UCSD-AML1 (cell line): ENCODE data around the gene KCNMA1.
"Not testable (repeated sequence)": the region's sequence is repeated elsewhere in the genome, so short reads cannot be mapped to it uniquely, and the experiment has no call there.

ENCODE experiments used
- DNase-seq: peaks from one replicate; lab custom pipeline; 2025; ENCODE audit not compliant: unreplicated experiment; lab: John Stamatoyannopoulos, UW

Gene KCNMA1

DNA sequence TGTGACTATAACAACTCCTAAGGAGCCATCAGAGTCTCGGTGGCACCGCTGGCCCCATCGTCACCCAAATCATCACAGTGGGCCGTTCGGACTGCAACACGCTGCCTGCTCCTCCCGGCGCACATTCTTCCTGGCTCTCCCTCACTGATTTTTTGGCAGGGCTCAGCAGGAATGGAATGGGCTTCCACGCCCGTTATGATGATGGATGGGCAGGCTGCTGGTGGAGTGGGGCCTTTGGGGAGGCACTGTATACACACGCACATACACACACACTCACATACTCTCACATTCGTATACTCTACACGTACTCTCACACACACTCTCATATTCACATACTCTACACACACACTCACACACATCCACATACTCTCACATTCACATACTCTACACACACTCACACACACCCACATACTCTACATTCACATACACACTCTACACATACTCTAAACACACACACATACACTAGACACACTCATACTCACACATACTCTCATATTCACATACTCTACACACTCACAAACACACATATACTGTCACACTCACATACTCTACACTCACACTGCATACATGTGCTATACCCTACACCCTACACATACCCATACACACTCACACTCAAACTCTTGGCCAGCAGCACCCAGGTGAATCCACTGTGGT lies 99.8 kb downstream of the KCNMA1 start:
- no peak for DNase-seq

DNA sequence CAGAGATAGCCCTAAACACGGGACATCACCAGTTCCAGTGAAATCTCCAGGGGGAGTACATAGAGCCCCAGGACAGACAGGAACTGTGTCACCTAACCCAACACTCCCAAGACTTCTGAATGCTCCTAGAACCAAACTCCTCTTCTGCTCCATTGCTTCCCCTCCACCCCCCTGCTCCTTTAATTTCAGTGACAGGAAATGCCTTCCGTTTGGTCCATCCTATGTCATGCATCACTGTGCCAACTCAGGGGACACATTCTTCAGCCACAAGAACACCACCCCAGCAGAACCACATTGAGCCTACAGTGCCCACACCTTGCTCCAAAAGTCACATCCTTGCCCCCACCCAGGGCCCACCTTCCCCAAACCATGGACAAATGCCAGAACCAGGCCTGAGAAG lies 100.5 kb downstream of the KCNMA1 start:
- DNase-seq = no peak

DNA sequence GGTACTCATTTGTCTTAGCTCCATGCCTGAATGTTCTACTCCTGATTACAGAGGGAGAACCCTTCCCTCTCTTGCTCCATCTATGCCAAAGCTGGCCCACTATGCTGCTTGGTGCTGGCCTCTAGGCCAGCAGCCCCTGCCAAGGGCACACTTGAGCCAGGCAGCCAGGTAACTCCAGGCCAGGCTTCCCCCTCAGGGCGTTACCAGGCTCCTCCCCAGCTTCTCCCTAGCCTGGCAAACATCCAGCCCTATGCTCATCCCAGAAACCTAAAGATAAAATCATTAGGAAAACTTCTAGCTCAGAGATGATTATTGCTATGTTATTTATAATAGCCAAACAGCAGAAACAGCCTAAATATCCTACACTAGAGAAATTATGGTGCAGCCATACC lies 103.7 kb downstream of the KCNMA1 start:
- DNase-seq = no peak

DNA sequence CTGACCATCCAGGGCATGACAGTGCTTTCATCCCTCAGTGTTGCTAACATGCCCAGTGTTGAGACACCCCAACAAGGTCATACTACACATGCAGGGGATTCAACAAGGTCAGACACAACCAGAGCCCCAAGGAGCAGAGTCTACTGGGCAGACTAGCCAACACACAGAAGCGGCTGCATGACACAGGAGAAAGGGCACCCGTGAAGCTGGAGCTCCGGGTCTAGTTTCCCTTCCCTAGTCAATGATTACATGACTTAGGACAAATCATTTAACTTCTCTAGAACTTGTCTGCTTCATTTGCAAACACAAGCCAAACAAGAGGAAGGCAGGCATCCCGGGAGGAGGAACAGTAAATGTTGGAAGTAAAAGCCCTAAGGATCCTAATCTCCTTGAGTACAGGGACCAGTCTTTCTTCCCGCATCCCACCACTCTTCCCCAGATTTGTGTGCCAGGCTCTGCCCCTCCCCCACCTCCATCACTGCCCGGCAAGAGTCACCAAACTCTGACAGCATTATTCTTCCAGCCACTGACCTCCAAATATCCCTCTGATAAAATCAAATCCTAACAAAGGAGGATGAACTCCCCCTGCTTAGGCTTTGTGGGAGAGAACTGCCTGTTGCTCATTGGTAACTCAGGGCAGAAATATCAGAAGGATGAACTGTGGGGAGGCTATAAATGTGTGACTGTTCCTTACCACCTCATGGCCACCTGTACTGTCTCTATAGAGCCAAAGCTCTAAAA lies 104.3 kb downstream of the KCNMA1 start:
- no peak for DNase-seq

DNA sequence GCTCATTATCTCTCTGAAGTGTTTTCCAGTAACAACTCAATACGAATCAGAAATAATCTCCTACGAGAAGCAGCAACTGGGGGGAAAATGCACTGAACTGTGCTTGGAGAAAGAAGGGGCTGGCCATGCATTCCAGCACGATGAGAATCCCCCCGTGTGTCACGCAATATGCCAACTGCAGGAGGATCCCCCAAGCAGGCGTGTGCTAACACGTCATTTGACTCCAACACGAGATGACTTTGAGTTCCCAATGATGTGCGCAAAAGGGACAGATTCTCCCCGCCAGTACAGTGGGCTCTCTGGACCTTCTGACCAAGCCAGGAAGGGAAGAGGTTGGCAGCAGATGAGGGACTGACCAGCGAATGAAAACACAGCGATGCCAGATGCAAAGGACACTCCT lies 105.5 kb downstream of the KCNMA1 start:
- no peak for DNase-seq

DNA sequence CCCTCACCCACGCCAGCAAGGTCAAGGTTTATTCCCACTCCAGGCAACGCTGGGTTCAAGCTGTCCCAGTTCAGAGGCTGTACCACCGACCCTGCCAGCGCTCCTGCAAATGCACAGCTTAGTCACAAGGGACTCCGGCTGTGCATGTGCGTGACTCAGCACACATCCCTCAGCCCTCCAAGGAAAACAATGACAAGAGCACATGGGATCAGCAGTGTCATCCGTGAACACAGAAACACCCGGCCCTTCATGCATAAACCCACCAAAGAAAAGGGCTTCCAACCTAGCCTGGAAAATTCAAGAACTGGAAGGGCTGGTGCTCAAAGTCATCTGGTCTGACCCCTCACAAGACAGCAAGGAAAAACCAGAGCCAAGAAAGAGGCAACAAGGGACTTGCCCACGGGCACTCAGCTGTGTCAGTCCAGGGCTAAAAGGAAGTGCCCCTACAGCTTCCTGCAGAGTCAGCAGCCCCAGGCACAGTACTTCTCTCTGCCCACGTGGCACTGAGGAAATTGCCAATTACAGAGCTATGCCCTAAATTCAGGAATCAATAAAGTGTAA lies 106.1 kb downstream of the KCNMA1 start:
- DNase-seq = no peak

DNA sequence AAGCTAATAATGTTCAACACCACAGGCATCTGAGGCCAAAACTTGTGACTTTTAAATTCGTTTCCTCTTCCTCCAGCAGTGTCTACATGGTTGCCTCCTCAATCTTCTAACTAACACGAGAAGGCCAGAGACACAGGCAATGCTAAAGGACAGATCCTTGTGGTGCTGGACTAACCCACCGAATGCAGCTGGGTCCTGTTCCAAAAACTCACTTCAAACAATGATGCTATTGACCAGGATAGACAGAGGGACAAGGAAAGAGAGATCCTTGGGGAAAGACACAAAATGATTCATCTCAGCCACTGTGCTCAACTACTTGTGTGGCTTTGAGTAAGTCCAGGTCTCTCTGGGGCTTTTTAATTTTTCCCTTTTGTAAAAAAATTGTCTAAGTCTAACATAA lies 107.6 kb downstream of the KCNMA1 start:
- no peak for DNase-seq

DNA sequence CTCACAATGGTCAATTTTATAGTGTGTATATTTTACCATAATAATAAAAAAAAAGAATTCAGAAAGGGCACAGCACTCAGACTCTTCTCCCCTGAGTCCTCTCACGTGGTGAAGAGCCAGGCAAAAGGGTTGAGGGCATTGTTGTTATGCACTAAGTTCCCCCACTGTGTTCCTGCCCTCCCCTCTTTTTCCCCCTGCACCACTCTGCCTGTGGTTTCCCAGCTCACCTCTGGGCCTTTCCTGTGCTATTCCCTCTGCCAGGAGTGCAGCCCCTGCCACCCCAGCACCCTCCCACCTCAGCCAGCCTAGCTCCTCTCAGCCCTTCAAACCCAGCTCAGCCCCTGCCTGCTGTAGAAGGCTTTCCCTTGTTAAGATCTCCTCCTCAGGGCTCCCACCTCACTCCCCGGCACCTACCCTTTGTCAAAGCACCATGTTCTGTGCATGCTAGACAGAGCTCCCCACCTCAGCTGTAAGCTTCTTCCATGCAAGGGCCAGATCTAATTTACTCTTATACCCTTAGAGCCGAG lies 108.5 kb downstream of the KCNMA1 start:
- DNase-seq = no peak

DNA sequence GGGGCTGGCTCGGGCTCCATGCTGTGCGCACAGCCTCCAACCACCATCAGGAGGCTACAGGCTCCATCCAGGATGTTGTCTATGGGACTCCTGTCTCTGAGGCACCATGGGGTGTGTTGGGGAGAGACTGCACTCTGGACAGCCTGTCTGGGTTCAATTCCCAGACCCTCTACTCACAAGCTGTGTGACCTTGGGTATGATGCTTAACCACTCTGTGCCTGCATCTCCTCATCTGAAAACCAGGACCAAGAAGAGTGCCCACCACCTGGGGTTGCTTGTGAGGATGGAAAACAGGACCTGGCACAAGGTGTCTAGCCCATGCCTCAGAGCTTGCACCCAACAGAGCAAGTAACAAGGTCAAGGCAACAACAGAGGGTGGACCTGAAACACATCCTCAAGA lies 109.8 kb downstream of the KCNMA1 start:
- no peak for DNase-seq

DNA sequence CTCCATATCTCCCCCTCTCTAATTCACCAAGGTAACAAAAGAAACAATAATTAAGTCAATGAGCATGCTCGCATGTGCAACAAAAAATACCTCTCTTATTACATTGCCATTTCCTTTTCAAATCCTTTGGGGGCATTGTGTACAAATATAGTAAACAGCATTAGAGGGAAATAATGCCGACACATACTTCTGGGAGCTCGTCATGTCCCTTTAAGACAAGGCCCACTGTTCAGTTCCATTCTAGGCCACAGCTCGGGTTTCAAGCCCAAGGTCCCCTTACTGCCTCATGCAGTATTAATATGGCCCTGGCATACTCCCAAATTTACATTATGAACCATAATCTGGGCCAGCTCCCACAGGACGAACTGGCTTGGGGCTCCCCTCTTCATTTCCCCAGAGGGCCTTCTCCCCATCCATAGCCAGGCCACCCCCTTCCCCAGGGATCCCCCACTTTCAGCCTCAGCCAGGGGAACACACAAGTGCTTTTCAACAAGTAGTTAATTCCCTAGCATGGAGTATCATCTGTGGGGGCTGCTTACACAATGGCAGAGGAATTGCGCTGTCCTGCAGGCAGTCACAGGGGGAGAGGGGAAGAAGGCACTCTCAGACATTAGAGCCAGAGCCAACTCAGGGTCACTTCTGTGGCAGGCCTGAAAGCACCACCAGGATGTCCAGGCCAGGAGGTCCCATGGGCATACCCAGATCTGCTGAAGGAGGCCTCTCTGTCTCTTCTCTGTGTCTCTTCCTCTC lies 110.6 kb downstream of the KCNMA1 start:
- DNase-seq = no peak

DNA sequence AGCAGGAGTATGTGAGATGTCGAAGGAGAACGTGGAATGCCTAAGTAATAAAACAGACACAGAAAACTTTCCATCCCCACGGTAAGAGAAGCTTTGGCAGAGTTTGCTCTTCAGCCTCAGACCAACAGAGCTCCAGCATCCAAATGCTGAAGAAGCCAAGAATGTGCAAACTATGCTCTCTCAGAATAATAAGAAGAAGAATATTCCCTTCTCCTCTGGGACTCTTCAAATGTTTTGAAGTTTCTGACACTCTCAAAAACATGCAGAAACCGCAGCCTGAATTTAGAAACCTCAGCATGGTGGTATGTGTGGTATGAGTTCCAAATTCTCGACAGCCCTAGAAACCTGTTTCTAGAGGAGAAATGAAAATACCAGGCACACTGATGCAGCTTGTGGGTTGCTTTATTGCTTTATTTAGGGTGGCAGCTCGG lies 113.3 kb downstream of the KCNMA1 start:
- DNase-seq = no peak

DNA sequence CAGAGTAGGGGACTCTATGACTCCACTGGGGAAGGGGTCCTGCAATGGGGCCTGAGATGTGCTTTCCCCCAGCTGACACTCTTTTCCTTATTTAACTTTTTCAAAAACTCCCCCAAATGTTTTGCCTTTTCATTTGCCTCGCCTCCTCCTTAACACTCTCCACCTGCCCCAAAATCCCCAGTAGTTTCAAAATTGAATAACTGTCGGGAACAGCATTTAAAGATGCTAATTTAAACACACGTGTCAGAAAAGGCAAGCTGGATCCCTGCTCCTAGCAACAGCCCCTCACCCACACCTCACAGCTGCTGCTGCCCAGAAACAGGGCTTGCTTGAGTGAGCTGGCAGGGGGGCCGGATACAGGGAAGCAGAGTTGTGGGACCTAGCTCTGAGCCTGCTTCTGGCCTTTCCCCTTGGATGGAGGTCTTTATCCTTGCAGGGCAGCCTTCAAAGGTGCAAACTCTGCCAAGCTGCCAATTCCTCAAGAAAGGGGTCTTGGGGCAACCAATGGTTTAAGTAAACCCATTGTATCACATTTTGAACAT lies 115.3 kb downstream of the KCNMA1 start:
- DNase-seq = no peak

DNA sequence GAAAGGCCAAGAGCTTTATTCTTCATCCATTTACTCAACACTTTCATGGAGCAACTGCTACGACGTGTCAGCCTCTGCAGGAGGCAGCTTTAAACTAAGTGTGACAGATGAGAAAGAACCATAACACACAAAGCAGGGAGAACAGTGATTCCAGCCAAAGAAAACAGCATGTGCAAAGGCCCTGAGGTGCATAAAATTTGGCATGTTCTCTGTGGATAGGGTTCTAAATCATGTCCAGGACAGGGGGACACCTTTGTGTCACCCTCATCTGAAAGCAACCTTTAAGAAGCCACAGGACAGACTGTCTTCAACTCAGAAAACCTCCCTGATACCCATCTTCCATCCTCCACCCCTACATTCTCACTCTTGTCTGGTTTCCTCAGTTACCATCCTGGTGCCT lies 116.6 kb downstream of the KCNMA1 start:
- DNase-seq = no peak

DNA sequence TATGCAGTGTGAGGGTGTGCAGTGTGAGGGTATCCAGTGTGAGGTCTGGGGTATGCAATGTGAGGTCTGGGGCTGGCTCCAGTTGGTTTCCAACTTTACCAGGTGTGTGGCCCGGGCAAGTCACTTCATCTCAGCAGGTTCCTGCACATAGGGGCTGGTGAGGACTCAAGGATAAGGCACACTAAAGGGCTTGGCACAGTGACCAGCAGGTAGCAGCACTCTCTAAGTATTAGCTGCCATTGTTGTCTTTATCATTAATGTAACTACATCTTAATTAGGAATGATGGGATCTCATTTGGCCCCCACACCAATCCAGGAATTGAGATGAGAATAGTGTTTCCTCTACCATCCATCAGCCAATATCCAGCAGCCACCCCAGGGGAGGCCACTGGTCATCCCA lies 117.3 kb downstream of the KCNMA1 start:
- no peak for DNase-seq

DNA sequence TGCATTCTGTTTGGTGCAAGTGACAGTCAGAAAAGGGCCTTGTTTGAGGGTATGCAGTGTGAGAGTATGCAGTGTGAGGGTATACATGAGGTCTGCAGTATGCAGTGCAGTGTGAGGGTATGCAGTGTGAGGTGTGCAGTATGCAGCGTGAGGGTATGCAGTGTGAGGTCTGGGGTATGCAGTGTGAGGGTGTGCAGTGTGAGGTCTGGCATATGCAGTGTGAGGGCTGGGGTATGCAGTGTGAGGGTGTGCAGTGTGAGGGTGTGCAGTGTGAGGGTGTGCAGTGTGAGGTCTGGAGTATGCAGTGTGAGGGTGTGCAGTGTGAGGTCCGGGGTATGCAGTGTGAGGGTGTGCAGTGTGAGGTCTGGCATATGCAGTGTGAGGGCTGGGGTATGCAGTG lies 117.8 kb downstream of the KCNMA1 start:
- DNase-seq = not testable (repeated sequence)

DNA sequence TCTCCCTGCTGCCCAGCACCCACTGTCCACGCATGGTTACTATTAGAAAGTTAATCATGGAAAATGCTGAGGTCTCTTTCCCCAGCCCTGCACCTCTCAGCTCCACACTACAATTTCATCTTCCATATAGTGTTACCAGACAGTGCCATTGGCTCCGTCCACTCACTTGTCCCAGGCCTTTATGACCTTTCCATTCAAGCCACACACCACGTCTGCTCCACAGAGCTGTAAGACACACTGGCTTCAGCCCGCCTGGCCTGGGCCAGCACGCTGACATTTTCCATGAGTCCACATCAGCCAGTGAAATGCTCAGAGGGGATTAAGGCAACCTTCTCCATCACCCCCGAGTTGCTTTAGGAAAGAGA lies 118.7 kb downstream of the KCNMA1 start:
- DNase-seq = no peak

DNA sequence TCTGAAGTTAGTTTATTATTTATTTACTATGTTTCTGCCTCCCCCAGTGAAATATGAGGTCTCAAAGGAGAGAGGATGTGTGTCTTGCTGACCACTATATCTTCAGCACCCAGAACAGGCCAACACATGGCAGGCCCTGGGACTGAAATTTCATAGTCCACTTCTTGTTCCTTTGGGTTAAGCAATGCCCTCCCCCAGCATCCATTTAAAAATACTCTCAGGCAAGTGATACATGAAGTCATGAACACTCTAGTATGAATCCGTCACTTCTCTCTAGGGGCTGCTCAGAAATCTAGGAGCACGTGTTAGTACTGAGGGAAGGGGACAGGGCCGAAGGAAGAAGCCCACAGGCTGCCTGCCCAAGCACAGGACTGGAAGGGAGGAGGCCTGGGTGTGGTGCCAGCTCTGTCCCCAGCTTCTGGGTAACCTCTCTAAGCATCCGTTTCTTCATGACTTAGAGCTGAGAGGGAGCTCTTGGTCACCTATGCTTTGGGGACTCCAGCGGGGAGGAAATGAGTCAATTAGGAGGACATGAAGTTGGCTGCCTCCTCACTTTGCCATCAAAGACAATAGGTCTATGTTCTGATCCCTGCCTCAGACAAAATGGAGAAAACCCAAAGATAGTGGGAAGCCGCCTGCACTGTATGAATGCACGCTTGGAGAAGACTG lies 119.2 kb downstream of the KCNMA1 start:
- no peak for DNase-seq

DNA sequence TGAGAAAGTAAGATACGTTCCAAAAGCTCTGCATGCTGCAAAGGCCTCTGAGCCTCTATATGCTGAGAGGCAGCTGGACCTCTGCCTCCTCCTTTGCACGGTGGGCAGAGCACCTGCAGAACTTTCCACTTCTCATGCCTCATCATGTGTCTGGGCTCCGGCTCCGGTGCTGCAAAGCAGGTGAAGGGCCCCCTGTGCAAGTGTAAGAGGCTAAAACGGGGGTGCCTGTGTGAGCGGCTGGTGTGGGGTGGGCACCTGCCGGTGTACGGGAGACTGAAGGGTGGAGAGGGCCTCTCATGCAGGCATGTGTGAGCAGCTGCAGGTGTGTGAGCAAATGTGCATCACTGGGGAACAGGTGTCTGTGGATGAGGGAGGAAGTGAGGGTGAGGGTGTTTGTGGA lies 121.0 kb downstream of the KCNMA1 start:
- no peak for DNase-seq

DNA sequence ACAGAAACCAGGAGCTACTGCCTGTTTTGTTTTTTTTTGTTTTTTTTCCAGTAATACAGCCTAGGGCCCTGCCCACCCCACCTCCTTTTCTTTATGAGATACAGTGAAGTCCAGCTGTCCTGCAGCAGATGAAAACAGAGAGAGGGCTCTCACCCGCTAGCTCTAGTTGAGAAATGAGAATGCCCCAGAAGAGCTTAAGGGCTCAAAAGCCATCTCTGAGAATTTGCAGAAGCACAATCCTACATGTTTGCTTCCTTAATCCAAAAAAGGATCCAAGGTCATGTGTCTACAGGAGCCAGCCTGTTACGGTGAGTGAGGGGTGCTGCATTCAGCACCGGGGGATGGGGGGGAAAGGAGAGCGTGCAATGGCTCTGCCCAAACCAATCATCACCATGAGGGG lies 122.7 kb downstream of the KCNMA1 start:
- no peak for DNase-seq

DNA sequence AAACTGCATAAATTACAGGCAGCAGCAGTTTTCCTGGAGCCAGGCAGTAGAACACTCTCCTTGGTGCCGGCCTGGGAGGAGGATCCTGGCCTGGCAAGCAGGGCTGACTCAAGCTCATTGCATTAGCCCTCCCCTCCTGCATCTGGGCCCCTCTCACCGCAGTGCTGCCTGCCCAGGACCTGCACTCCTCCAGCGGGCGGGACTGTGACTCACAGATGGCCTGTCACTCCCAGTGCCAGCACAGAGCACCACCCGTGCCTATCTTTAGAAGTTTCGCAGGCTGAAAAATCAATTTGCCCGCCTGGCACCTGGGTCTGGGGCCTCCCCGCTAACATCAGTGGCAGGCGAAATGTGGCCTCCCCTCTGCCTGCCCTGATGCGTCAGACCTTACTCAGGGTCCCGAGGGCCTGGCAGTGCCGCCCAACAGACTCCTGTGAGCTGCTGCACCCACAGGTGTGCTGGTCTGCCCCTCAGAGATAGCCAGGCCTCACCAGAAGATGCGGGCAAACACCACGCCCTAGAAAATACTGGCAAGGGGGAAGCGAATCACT lies 123.8 kb downstream of the KCNMA1 start:
- DNase-seq = no peak

DNA sequence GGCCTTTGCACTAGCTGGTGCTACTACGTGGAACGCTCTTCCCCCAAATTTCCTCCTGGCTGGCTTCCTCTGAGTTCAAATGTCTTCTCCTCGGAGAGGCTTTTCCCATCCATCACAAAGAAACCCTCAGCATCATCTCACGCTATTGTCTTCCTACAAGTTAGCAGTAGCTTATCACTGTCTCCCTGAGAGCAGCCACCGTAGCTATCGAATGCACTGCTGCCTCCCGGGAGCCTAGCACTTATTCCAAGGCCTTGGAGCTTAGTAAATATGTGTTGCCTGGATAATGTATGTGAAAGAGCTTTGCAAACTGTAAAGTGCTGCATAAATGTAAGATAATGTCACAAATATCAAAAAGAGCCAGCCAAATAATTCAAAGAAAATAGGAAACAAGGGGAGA lies 124.4 kb downstream of the KCNMA1 start:
- no peak for DNase-seq
